ENCODE results near the gene PTPRF. TPM values are rescaled to one million over a fixed set of nuclear protein-coding genes. Genes with fewer than 3 reads are reported as not detected.

PTPRF gene
- total RNA-seq, 1 experiment from 2014 or later = 34.1 TPM

DNA sequence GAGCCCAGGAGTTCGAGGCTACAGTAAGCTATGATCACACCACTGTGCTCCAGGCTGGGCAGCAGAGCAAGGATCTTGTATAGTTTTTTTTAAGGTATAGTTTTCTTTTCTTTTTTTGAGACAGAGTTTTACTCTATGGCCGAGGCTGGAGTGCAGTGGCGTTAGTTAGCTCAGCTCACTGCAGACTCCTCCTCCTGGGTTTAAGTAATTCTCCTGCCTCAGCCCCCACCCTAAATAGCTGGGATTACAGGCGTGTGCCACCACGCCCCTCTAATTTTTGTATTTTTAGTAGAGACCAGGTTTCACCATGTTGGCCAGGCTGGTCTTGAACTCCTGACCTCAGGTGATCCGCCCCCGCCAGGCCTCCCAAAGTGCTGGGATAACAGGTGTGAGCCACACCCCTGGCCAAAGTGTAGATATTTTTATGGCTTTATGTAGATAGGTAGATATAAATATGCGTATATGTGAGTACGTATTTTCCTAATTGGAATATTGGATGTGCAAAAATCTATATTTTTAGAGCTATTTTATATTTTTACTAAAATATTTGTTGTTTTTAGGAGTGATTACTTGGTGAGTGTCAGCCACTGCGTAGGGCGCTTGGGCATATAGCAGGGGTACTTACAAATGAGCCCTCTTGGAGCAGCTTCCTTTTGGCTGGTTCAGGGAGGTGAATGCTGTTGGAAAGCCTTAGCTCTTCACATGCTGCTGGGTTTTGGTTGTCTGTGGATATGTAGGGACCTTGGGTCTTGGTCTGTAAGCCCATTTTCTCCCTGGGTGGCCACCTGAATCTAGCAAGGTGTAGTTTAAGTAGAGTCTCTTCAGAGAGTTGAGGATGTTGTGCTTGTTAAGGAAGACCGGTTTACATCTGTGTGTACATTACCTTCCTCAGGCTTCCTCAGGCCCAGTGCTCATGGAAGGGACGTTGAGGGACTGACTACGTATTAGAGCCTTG, 128.8 kb downstream of the PTPRF start:
- H3K36me3 ChIP-seq = peaks cover 81% of the 10 kb centered on the region
- H3K4me1 ChIP-seq = no peaks in the 10 kb centered on the region
- no peak overlapping the region for H3K4me3 ChIP-seq
- DNase-seq = no peak
- H3K9me3 ChIP-seq (replicated peaks) = no peaks in the 10 kb centered on the region
- H3K27me3 ChIP-seq = no peaks in the 10 kb centered on the region
- H3K27ac ChIP-seq = no peak overlapping the region

DNA sequence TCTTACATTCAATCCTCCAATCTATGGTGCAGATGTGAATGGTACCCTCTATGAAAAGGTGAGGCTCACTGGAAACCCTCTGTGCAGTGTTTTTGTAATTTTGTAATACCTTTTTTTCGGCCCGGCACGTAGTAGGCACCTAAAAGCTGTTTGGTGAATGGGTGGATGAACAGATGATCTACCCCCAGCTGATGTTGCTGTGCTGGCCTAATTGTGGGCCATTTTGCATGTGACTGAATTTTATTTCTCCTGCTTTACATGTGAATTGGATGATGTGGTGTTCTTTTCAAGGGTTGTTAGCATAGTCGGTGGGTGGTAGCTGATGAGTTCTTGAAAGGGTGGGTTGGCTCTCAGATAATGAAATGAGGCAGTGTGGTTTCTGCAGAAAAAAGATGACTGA, 129.7 kb downstream of the PTPRF start:
- no peaks in the 10 kb centered on the region for H3K27me3 ChIP-seq
- H3K36me3 ChIP-seq = peaks cover 84% of the 10 kb centered on the region
- DNase-seq = no peak

DNA sequence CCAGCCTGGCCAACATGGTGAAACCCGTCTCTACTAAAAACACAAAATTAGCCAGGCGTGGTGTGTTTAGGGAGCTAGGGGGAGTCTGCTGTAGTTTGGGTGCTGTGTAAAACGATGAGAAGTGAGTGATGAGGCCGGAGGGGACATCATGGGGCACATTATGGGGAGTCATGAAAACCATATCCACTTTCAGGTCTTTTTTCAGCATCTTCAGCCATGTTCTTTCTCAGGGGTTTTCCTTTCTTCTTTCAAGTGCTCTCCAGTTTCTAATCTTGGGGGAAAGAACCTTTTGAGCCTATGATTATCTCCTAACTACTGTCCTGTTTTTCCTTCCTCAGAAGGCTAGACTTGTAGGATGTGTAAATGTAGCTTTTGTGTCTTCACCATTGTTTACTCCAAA, 133.7 kb downstream of the PTPRF start:
- H3K36me3 ChIP-seq = peaks cover 93% of the 10 kb centered on the region
- DNase-seq = no peak

More for the DNA sequence above, 129.7 kb downstream of the PTPRF start:
- Histone ChIP-seq H3K27ac (no peak overlapping the region), H3K4me3 (no peak overlapping the region), H3K9me3 (replicated peaks) (no peaks in the 10 kb centered on the region), H3K4me1 (no peaks in the 10 kb centered on the region; the same call in 1 of the 2 replicates)

DNA sequence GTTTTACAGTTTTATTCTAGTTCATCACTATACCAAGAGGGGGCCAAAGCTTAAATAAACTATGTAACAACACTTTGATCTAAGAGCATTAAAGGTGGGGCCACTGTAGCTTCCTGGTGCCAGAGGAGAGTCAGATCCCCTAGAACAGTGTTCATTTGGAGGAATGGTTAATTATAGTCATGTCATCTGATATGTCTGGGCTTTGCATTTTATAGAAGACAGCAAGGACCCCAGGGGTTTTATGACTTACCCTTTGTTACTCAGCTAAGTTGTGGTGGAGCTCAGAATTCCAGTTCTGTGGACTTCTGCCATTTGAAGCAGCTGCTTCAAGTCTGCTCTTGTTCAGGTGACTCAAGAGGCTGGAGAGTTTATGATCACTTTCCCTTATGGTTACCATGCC, 135.9 kb downstream of the PTPRF start:
- peaks cover 17% of the 10 kb centered on the region for H3K4me1 ChIP-seq
- H3K9me3 ChIP-seq (replicated peaks) = no peaks in the 10 kb centered on the region
- peak; percentile 61 to 80 for DNase-seq
- peak overlapping the region; percentile 17; the same call in 1 of the 2 replicates for H3K27ac ChIP-seq
- no peak overlapping the region for H3K4me3 ChIP-seq
- peaks cover 95% of the 10 kb centered on the region for H3K36me3 ChIP-seq
- H3K27me3 ChIP-seq = no peaks in the 10 kb centered on the region

More for the DNA sequence above, 133.7 kb downstream of the PTPRF start:
- no peaks in the 10 kb centered on the region for H3K9me3 ChIP-seq (replicated peaks)
- H3K27ac ChIP-seq = no peak overlapping the region
- peaks cover 17% of the 10 kb centered on the region for H3K4me1 ChIP-seq
- no peak overlapping the region for H3K4me3 ChIP-seq
- H3K27me3 ChIP-seq = no peaks in the 10 kb centered on the region

DNA sequence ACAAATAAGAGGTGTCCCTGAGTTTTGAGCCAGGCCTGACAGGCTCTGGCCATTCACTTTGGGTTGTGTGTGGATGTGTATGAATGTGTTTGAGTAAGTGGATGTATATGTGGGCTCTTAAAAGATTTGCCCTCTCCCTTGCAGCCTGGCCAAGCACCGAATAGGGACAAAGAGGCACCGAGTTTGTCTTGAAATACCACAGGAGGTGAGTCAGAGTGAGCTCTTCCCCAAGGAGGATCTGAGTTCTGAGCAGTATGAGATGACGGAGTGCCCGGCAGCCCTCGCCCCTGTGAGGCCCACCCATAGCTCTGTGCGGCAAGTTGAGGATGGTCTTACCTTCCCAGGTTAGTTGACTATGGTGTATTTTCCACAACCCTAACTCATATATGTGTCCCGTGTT, 138.3 kb downstream of the PTPRF start:
- Histone ChIP-seq H3K27ac (no peak overlapping the region), H3K9me3 (replicated peaks) (no peaks in the 10 kb centered on the region), H3K4me3 (no peak overlapping the region), H3K36me3 (peaks cover 95% of the 10 kb centered on the region), H3K27me3 (no peaks in the 10 kb centered on the region), H3K4me1 (peaks cover 17% of the 10 kb centered on the region)
- no peak for DNase-seq

DNA sequence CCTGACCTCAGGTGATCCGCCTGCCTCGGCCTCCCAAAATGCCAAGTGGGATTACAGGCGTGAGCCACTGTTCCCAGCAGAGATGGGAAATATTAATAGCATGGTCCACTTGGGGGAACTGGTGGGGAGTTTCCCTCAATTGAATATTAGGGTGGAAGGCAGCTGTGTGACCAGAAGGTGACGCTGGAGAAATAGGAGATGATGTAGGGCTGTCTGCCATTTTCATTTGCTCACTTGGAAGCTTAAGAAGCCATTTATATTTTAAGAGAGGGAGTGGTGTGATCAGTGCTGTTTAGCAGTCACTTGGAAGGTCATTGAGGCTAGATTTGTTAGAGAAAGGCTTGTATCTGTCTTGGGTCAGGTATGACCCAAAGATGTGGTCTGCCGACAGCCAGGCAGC, 139.2 kb downstream of the PTPRF start:
- DNase-seq = no peak
- H3K27ac ChIP-seq = no peak overlapping the region
- H3K9me3 ChIP-seq (replicated peaks) = no peaks in the 10 kb centered on the region
- H3K4me3 ChIP-seq = no peak overlapping the region
- peaks cover 17% of the 10 kb centered on the region for H3K4me1 ChIP-seq
- no peaks in the 10 kb centered on the region for H3K27me3 ChIP-seq
- H3K36me3 ChIP-seq = peaks cover 89% of the 10 kb centered on the region

DNA sequence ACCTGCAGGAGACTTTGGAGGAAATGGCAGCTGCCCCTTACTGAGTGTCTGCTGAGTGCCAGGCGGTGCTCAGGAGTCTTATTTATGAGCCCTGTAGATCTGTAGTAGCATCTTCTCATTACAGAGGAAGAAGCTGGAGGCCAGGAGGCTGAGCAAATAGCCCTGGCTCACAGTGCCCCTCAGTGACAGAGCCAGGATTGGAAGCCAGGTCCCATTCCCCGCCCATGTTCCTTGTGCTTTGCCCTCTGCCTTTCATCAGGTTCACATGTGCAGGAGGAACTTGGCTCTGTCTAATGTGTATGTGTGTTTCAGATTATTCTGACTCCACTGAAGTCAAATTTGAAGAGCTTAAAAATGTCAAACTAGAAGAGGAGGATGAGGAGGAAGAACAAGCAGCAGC, 140.5 kb downstream of the PTPRF start:
- Histone ChIP-seq H3K9me3 (replicated peaks) (no peaks in the 10 kb centered on the region), H3K27me3 (no peaks in the 10 kb centered on the region), H3K4me1 (peaks cover 10% of the 10 kb centered on the region), H3K36me3 (peaks cover 86% of the 10 kb centered on the region), H3K27ac (no peak overlapping the region), H3K4me3 (no peak overlapping the region)
- no peak for DNase-seq

DNA sequence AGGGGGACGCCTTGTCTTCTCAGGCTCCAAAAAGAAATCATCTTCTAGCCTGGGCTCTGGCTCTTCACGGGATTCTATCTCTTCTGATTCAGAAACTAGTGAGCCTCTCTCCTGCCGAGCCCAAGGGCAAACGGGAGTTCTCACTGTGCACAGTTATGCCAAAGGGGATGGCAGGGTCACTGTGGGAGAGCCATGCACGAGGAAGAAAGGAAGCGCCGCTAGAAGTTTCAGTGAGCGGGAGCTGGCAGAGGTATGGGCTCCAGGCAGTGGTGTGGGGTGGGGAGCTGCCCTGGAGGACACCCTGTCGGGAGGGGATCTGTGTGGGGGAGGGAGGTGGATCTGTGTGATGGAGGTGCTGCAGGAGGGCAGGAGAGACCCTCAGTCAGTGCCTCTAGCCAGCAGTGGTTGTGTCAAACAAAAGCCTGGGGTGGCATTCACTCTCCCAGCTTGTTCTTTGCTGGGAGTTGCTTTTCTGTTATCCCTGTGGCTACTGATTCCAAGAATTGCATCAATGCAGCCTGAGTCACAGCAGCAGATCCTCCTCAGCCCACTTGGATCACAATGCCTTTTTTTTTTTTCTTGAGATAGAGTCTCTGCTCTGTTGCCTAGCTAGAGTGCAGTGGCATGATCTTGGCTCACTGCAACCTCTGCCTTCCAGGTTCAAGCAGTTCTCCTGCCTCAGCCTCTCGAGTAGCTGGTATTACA, 141.1 kb downstream of the PTPRF start:
- peaks cover 88% of the 10 kb centered on the region for H3K36me3 ChIP-seq
- H3K9me3 ChIP-seq (replicated peaks) = no peaks in the 10 kb centered on the region
- peaks cover 4% of the 10 kb centered on the region for H3K4me1 ChIP-seq
- no peak overlapping the region for H3K27ac ChIP-seq
- no peak overlapping the region for H3K4me3 ChIP-seq
- no peak for DNase-seq
- H3K27me3 ChIP-seq = no peaks in the 10 kb centered on the region

DNA sequence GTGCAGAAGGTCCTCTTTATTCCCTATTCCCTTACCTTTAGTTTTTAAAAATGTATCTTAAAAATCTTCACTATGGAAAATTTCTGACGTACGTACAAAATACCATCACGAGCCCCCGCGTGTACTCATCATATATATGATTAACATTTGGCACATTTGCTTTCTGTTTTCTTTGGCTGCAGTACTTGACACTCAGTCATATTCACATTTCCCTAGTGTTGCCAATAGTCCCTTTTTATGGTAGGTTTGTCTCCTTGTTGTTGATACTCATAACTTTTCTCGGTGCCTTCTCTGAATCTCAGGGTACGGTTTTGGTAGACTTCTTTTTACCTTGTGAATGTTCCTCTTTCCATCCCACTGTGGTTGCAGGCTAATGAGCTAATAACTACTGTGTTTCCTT, 142.6 kb downstream of the PTPRF start:
- Histone ChIP-seq H3K27me3 (no peaks in the 10 kb centered on the region), H3K9me3 (replicated peaks) (no peaks in the 10 kb centered on the region), H3K4me1 (no peaks in the 10 kb centered on the region), H3K36me3 (peaks cover 81% of the 10 kb centered on the region), H3K27ac (no peak overlapping the region), H3K4me3 (no peak overlapping the region)
- no peak for DNase-seq

Other genes starting within 250 kb of the PTPRF start
- not detected in 2 replicates for gene C1orf210, start 245.3 kb upstream of the PTPRF start, total RNA-seq (2014; rRNA removed; shearing (Covaris generic))
- gene TIE1, start 229.9 kb upstream of the PTPRF start, total RNA-seq (2014; rRNA removed; shearing (Covaris generic)) = 0.61 and 1.5 TPM in 2 replicates
- not detected in 2 replicates for gene MPL, start 193.1 kb upstream of the PTPRF start, total RNA-seq (2014; rRNA removed; shearing (Covaris generic))
- 181 and 185 TPM in 2 replicates for gene CDC20, start 171.9 kb upstream of the PTPRF start, total RNA-seq (2014; rRNA removed; shearing (Covaris generic))
- gene ELOVL1, start 162.9 kb upstream of the PTPRF start, total RNA-seq (2014; rRNA removed; shearing (Covaris generic)) = 43.5 and 46.3 TPM in 2 replicates
- gene MED8, start 141.1 kb upstream of the PTPRF start, total RNA-seq (2014; rRNA removed; shearing (Covaris generic)) = 33.9 and 39.3 TPM in 2 replicates
- gene SZT2, start 141.0 kb upstream of the PTPRF start, total RNA-seq (2014; rRNA removed; shearing (Covaris generic)) = 15.5 and 19.5 TPM in 2 replicates
- 0.23 TPM in 1 of 2 replicates, not detected in the other for gene HYI, start 77.0 kb upstream of the PTPRF start, total RNA-seq (2014; rRNA removed; shearing (Covaris generic))
- gene KDM4A, start 119.3 kb downstream of the PTPRF start, total RNA-seq (2014; rRNA removed; shearing (Covaris generic)) = 32.6 and 39.5 TPM in 2 replicates
- 6.9 and 10.5 TPM in 2 replicates for gene ST3GAL3, start 176.7 kb downstream of the PTPRF start, total RNA-seq (2014; rRNA removed; shearing (Covaris generic))

Measured in SJCRH30 (cell line).